Loucy (cell line): Measurements from ENCODE around the gene OR5W2.

Experiments used
- H2AFZ ChIP-seq: fragments of 200-600 bp; sonication (generic); 2 replicates; pipeline ENCODE4 v1.6.0; 2016; ENCODE audit warnings: antibody characterized with exemption, mild to moderate bottlenecking, low read length, moderate library complexity
- H3F3A ChIP-seq: fragments of 200-600 bp; 2 replicates; pipeline ENCODE4 v1.6.0; 2016; ENCODE audit warnings: antibody characterized with exemption, low read depth, mild to moderate bottlenecking
- H3K27me3 ChIP-seq: fragments of 200-600 bp; sonication (generic); 2 replicates; pipeline ENCODE4 v1.6.1; 2014; ENCODE audit warnings: low read length, mild to moderate bottlenecking; ENCODE audit not compliant: insufficient read depth, poor library complexity, severe bottlenecking
- H3K36me3 ChIP-seq: fragments of 200-600 bp; sonication (generic); 2 replicates; pipeline ENCODE4 v1.6.1; 2016; ENCODE audit warnings: low read length; ENCODE audit not compliant: insufficient read depth
- H3K4me1 ChIP-seq: fragments of 200-600 bp; sonication (generic); 2 replicates; pipeline ENCODE4 v1.5.1; 2014; ENCODE audit warnings: low read length, mild to moderate bottlenecking; ENCODE audit not compliant: insufficient read depth, poor library complexity, severe bottlenecking
- H3K4me2 ChIP-seq: fragments of 200-600 bp; sonication (generic); 2 replicates; pipeline ENCODE4 v1.6.0; 2014; ENCODE audit warnings: antibody characterized with exemption, low read length, low read depth, mild to moderate bottlenecking; ENCODE audit not compliant: poor library complexity, severe bottlenecking
- H3K4me3 ChIP-seq: fragments of 200-600 bp; sonication (generic); 2 replicates; pipeline ENCODE4 v1.5.1; 2014; ENCODE audit warnings: low read length, mild to moderate bottlenecking, mixed read lengths; ENCODE audit not compliant: poor library complexity, severe bottlenecking
- H3K79me2 ChIP-seq: fragments of 200-600 bp; sonication (generic); 2 replicates; pipeline ENCODE4 v1.6.1; 2014; ENCODE audit warnings: low read length; ENCODE audit not compliant: insufficient read depth
- H3K9ac ChIP-seq: fragments of 200-600 bp; sonication (generic); 2 replicates; pipeline ENCODE4 v1.6.0; 2014; ENCODE audit warnings: mild to moderate bottlenecking, low read depth, low read length, moderate library complexity; ENCODE audit not compliant: poor library complexity, severe bottlenecking
- H3K9me2 ChIP-seq: fragments of 200-600 bp; sonication (generic); replicated peaks from 2 replicates; pipeline ENCODE4 v1.6.1; 2016; ENCODE audit warnings: low read depth, low read length, mixed read lengths
- H3K9me3 ChIP-seq: fragments of 200-600 bp; sonication (generic); 2 replicates; pipeline ENCODE4 v1.6.1; 2014; ENCODE audit warnings: mild to moderate bottlenecking, antibody characterized with exemption, low read length, low read depth; ENCODE audit not compliant: insufficient read depth
- H4K20me1 ChIP-seq: fragments of 200-600 bp; sonication (generic); 2 replicates; pipeline ENCODE4 v1.6.0; 2014; ENCODE audit warnings: antibody characterized with exemption, low read length, mild to moderate bottlenecking; ENCODE audit not compliant: insufficient read depth, poor library complexity, severe bottlenecking
- CTCF ChIP-seq: fragments of 200-600 bp; sonication (generic); conservative IDR thresholded peaks from 2 replicates; pipeline ENCODE4 v1.5.1; 2014; ENCODE audit warnings: mild to moderate bottlenecking, antibody characterized with exemption, low read length
- EZH2phosphoT487 ChIP-seq: fragments of 200-600 bp; IDR thresholded peaks from 2 replicates; pipeline ENCODE4 v1.6.1; 2018; ENCODE audit warnings: antibody characterized with exemption, mild to moderate bottlenecking, moderate library complexity, borderline replicate concordance

The OR5W2 gene

GRCh38 chr11:55914482-55914881, at the start of gene OR5W2:
TSS of gene OR5W2 (minus strand) at chr11:55914582. CDS start at chr11:55914582, 0 bp downstream.
- TF ChIP-seq EZH2phosphoT487: no peak
- TF ChIP-seq CTCF: no peak
- H3K79me2 ChIP-seq: no peaks in the 10 kb centered on the region
- H3K27me3 ChIP-seq: no peaks in the 10 kb centered on the region

GRCh38 chr11:55956521-55956920, 42.1 kb upstream of the OR5W2 start:
- Histone ChIP-seq H3K27me3 (no peaks in the 10 kb centered on the region), H3K4me3 (no peak overlapping the region), H3K9ac (no peak overlapping the region), H3K79me2 (no peaks in the 10 kb centered on the region), H4K20me1 (no peaks in the 10 kb centered on the region), H3K9me3 (no peaks in the 10 kb centered on the region), H2AFZ (no peak overlapping the region), H3F3A (no peaks in the 10 kb centered on the region), H3K4me1 (no peaks in the 10 kb centered on the region), H3K4me2 (no peak overlapping the region), H3K9me2 (no peaks in the 10 kb centered on the region), H3K36me3 (no peaks in the 10 kb centered on the region)
- no peak for TF ChIP-seq CTCF
- TF ChIP-seq EZH2phosphoT487: no peak

More at GRCh38 chr11:55914482-55914881, at the start of gene OR5W2:
- Histone ChIP-seq H3K36me3 (no peaks in the 10 kb centered on the region), H4K20me1 (no peaks in the 10 kb centered on the region), H3K9me2 (0 out of 2 replicates have a peak, but pooled peaks cover 3% of the 10 kb centered on the region), H3K9ac (no peak within 1 kb of the TSS), H3F3A (no peaks in the 10 kb centered on the region), H3K4me3 (no peak within 1 kb of the TSS), H3K9me3 (no peaks in the 10 kb centered on the region), H3K4me1 (no peaks in the 10 kb centered on the region), H3K4me2 (no peak within 1 kb of the TSS), H2AFZ (no peak within 1 kb of the TSS)

GRCh38 chr11:55949330-55949729, 34.9 kb upstream of the OR5W2 start:
- Histone ChIP-seq H3K9ac (no peak overlapping the region), H2AFZ (no peak overlapping the region), H3K4me2 (no peak overlapping the region), H3K27me3 (no peaks in the 10 kb centered on the region), H3K9me3 (no peaks in the 10 kb centered on the region), H3K79me2 (no peaks in the 10 kb centered on the region), H3K9me2 (no peaks in the 10 kb centered on the region), H3F3A (no peaks in the 10 kb centered on the region), H3K4me3 (no peak overlapping the region), H3K36me3 (no peaks in the 10 kb centered on the region), H4K20me1 (no peaks in the 10 kb centered on the region), H3K4me1 (no peaks in the 10 kb centered on the region)
- no peak for TF ChIP-seq EZH2phosphoT487
- no peak for TF ChIP-seq CTCF
